SK-N-SH treated with all-trans-retinoic acid at 6 μM for 48 hours (cell line): ENCODE data around the gene ATP6V0B.

Experiments used
- ATAC-seq: fragments of 200-7000 bp; cut with Tn5 transposase; 3 replicates; pipeline ENCODE4 v1.9.1; 2020; ENCODE audit warnings: mild to moderate bottlenecking, moderate library complexity
- ARNTL ChIP-seq: fragments of 450-650 bp; formaldehyde crosslinking; IDR thresholded peaks from 2 replicates; pipeline ENCODE4 v1.5.0; 2020; ENCODE audit warnings: low read depth, mild to moderate bottlenecking, moderate library complexity, borderline replicate concordance
- BACH2 ChIP-seq: fragments of 250-450 bp; sonication (Bioruptor Pico); IDR thresholded peaks from 2 replicates; pipeline ENCODE4 v1.9.0; 2021; ENCODE audit warnings: mild to moderate bottlenecking, borderline replicate concordance
- CREB5 ChIP-seq: fragments of 250-450 bp; sonication (Bioruptor Pico); IDR thresholded peaks from 2 replicates; pipeline ENCODE4 v1.5.1; 2020; ENCODE audit warnings: low read depth, mild to moderate bottlenecking, moderate library complexity
- CSDC2 ChIP-seq: fragments of 250-450 bp; sonication (Bioruptor Pico); IDR thresholded peaks from 2 replicates; pipeline ENCODE4 v1.5.0; 2020; ENCODE audit warnings: mild to moderate bottlenecking, moderate library complexity
- CSRNP3 ChIP-seq: fragments of 250-450 bp; sonication (Bioruptor Pico); IDR thresholded peaks from 2 replicates; pipeline ENCODE4 v1.5.1; 2021; ENCODE audit warnings: mild to moderate bottlenecking, moderate library complexity
- ESRRG ChIP-seq: fragments of 250-450 bp; sonication (Bioruptor Pico); IDR thresholded peaks from 2 replicates; pipeline ENCODE4 v1.6.1; 2021; ENCODE audit warnings: mild to moderate bottlenecking
- GLIS3 ChIP-seq: fragments of 250-450 bp; sonication (Bioruptor Pico); IDR thresholded peaks from 2 replicates; pipeline ENCODE4 v1.5.0; 2020; ENCODE audit warnings: mild to moderate bottlenecking, moderate library complexity
- ISL1 ChIP-seq: fragments of 250-450 bp; sonication (Bioruptor Pico); IDR thresholded peaks from 2 replicates; pipeline ENCODE4 v2.1.2; 2022; ENCODE audit warnings: mild to moderate bottlenecking, moderate library complexity
- OSR1 ChIP-seq: fragments of 250-450 bp; sonication (Bioruptor Pico); IDR thresholded peaks from 2 replicates; pipeline ENCODE4 v1.8.0; 2022; ENCODE audit warnings: moderate library complexity, mild to moderate bottlenecking, inconsistent platforms
- POU6F1 ChIP-seq: fragments of 250-450 bp; sonication (Bioruptor Pico); IDR thresholded peaks from 2 replicates; pipeline ENCODE4 v1.8.0; 2021; ENCODE audit warnings: low read depth, mild to moderate bottlenecking, moderate library complexity, borderline replicate concordance
- PPARA ChIP-seq: fragments of 250-450 bp; sonication (Bioruptor Pico); IDR thresholded peaks from 2 replicates; pipeline ENCODE4 v1.5.0; 2020; ENCODE audit warnings: mild to moderate bottlenecking, borderline replicate concordance
- RARB ChIP-seq: fragments of 250-450 bp; sonication (Bioruptor Pico); IDR thresholded peaks from 2 replicates; pipeline ENCODE4 v1.8.0; 2021; ENCODE audit warnings: mild to moderate bottlenecking, moderate library complexity
- SNAI2 ChIP-seq: fragments of 250-450 bp; sonication (Bioruptor Pico); IDR thresholded peaks from 2 replicates; pipeline ENCODE4 v1.5.0; 2020; ENCODE audit warnings: mild to moderate bottlenecking, moderate library complexity
- TOX ChIP-seq: fragments of 250-450 bp; sonication (Bioruptor Pico); IDR thresholded peaks from 2 replicates; pipeline ENCODE4 v1.8.0; 2021; ENCODE audit warnings: mild to moderate bottlenecking, moderate library complexity, borderline replicate concordance
- TSHZ2 ChIP-seq: fragments of 250-450 bp; sonication (Bioruptor Pico); IDR thresholded peaks from 2 replicates; pipeline ENCODE4 v1.5.0; 2020; ENCODE audit warnings: mild to moderate bottlenecking, moderate library complexity
- ZC3H10 ChIP-seq: fragments of 250-450 bp; sonication (Bioruptor Pico); IDR thresholded peaks from 2 replicates; pipeline ENCODE4 v1.5.1; 2021; ENCODE audit warnings: mild to moderate bottlenecking, moderate library complexity
- ZFP3 ChIP-seq: fragments of 250-450 bp; sonication (Bioruptor Pico); IDR thresholded peaks from 2 replicates; pipeline ENCODE4 v1.5.0; 2020; ENCODE audit warnings: mild to moderate bottlenecking, moderate library complexity
- ZFP30 ChIP-seq: fragments of 450-650 bp; formaldehyde crosslinking; IDR thresholded peaks from 2 replicates; pipeline ENCODE4 v1.5.0; 2022; ENCODE audit warnings: mild to moderate bottlenecking, moderate library complexity
- ZNF565 ChIP-seq: fragments of 450-650 bp; formaldehyde crosslinking; conservative IDR thresholded peaks from 2 replicates; pipeline ENCODE4 v1.5.0; 2020; ENCODE audit warnings: low read depth, mild to moderate bottlenecking, moderate library complexity
- ZNF70 ChIP-seq: fragments of 450-650 bp; formaldehyde crosslinking; IDR thresholded peaks from 2 replicates; pipeline ENCODE4 v1.5.0; 2020; ENCODE audit warnings: mild to moderate bottlenecking, moderate library complexity
- ZNF8 ChIP-seq: fragments of 450-650 bp; formaldehyde crosslinking; IDR thresholded peaks from 2 replicates; pipeline ENCODE4 v1.5.0; 2020; ENCODE audit warnings: mild to moderate bottlenecking, moderate library complexity

Gene ATP6V0B

GRCh38 chr1:43999455-43999854 lies 24.7 kb downstream of the ATP6V0B start:
- no peak for ATAC-seq
- TF ChIP-seq CSRNP3: no peak

- TF ChIP-seq GLIS3 (CRISPR knock-in tag): no peak
- TF ChIP-seq, all 23 proteins: peak for 0
- no peak for ATAC-seq
These were observed 25.4 kb downstream of the ATP6V0B start for GRCh38 chr1:44000122-44000665.

GRCh38 chr1:44002165-44002564 lies 27.4 kb downstream of the ATP6V0B start:
- no peak for TF ChIP-seq OSR1
- TF ChIP-seq ZFP3 (CRISPR knock-in tag): no peak
- no peak for TF ChIP-seq ESRRG (CRISPR knock-in tag)
- TF ChIP-seq ZFP30 (CRISPR knock-in tag): no peak
- no peak for TF ChIP-seq SNAI2
- TF ChIP-seq ARNTL: no peak
- no peak for TF ChIP-seq CSRNP3
- TF ChIP-seq GLIS3 (CRISPR knock-in tag): no peak
- TF ChIP-seq ZNF8: no peak
- no peak for TF ChIP-seq RARB (CRISPR knock-in tag)
- no peak for TF ChIP-seq ZC3H10 (CRISPR knock-in tag)
- TF ChIP-seq TOX (CRISPR knock-in tag): no peak
- TF ChIP-seq ZNF565 (CRISPR knock-in tag): no peak
- TF ChIP-seq ISL1 (CRISPR knock-in tag): no peak
- no peak for TF ChIP-seq CREB5 (CRISPR knock-in tag)
- TF ChIP-seq CSDC2 (CRISPR knock-in tag): no peak
- no peak for TF ChIP-seq PPARA (CRISPR knock-in tag)
- no peak for TF ChIP-seq ZNF70
- no peak for TF ChIP-seq TSHZ2 (CRISPR knock-in tag)
- no peak for TF ChIP-seq POU6F1 (CRISPR knock-in tag)
- no peak for ATAC-seq

- ATAC-seq: no peak
- no peak for TF ChIP-seq RARB (CRISPR knock-in tag)
- TF ChIP-seq ARNTL: no peak
- no peak for TF ChIP-seq CSRNP3
- TF ChIP-seq ZFP3 (CRISPR knock-in tag): no peak
- TF ChIP-seq BACH2 (CRISPR knock-in tag): no peak
- no peak for TF ChIP-seq OSR1
- no peak for TF ChIP-seq TSHZ2 (CRISPR knock-in tag)
- no peak for TF ChIP-seq ZFP30 (CRISPR knock-in tag)
- no peak for TF ChIP-seq ZNF8
- TF ChIP-seq PPARA (CRISPR knock-in tag): no peak
- TF ChIP-seq ISL1 (CRISPR knock-in tag): no peak
- no peak for TF ChIP-seq CREB5 (CRISPR knock-in tag)
These were observed 27.9 kb downstream of the ATP6V0B start for GRCh38 chr1:44002606-44003157.
